HL-60 (cell line): Measurements from ENCODE around the gene RTEL1.

Experiments used
- GABPA ChIP-seq: IDR thresholded peaks from 2 replicates; pipeline ENCODE4 v1.6.1; 2012; ENCODE audit warnings: low read depth
- POLR2AphosphoS5 ChIP-seq: IDR thresholded peaks from 2 replicates; pipeline ENCODE4 v1.6.1; 2012; ENCODE audit warnings: low read depth
- SPI1 ChIP-seq: IDR thresholded peaks from 2 replicates; pipeline ENCODE4 v1.6.1; 2012; ENCODE audit warnings: low read depth, mild to moderate bottlenecking, borderline replicate concordance
- TF ChIP-seq, protein P1 (sequence below): IDR thresholded peaks from 2 replicates; pipeline ENCODE4 v1.6.1; 2012; ENCODE audit warnings: low read depth; ENCODE audit not compliant: insufficient replicate concordance
- TF ChIP-seq, protein P2 (sequence below): IDR thresholded peaks from one replicate; pipeline ENCODE4 v1.5.1; 2011; ENCODE audit warnings: low read length, control low read depth, inconsistent platforms; ENCODE audit not compliant: insufficient read depth

DNA sequence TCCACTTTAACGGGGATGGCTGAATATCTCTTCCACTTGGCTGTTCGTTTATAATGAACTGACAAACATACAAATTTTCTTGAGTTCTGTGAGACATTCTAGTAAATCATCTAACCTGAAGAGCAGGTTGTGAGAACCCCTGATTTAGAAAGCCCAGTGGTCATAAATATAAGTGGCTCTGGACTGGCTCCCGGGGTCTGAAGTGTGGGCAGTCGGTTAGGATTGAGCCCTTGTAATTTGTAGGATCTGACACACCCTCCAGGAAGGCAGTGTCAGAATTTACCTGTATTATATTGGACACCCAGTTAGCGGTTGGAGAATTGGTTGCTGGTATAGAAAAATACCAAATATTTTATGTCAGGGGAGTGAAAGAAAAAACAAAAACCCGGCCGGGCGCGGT lies 24.4 kb upstream of the RTEL1 start:
- no peak for TF ChIP-seq POLR2AphosphoS5
- TF ChIP-seq, protein P1, sequence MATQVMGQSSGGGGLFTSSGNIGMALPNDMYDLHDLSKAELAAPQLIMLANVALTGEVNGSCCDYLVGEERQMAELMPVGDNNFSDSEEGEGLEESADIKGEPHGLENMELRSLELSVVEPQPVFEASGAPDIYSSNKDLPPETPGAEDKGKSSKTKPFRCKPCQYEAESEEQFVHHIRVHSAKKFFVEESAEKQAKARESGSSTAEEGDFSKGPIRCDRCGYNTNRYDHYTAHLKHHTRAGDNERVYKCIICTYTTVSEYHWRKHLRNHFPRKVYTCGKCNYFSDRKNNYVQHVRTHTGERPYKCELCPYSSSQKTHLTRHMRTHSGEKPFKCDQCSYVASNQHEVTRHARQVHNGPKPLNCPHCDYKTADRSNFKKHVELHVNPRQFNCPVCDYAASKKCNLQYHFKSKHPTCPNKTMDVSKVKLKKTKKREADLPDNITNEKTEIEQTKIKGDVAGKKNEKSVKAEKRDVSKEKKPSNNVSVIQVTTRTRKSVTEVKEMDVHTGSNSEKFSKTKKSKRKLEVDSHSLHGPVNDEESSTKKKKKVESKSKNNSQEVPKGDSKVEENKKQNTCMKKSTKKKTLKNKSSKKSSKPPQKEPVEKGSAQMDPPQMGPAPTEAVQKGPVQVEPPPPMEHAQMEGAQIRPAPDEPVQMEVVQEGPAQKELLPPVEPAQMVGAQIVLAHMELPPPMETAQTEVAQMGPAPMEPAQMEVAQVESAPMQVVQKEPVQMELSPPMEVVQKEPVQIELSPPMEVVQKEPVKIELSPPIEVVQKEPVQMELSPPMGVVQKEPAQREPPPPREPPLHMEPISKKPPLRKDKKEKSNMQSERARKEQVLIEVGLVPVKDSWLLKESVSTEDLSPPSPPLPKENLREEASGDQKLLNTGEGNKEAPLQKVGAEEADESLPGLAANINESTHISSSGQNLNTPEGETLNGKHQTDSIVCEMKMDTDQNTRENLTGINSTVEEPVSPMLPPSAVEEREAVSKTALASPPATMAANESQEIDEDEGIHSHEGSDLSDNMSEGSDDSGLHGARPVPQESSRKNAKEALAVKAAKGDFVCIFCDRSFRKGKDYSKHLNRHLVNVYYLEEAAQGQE = no peak
- TF ChIP-seq, protein P2, sequence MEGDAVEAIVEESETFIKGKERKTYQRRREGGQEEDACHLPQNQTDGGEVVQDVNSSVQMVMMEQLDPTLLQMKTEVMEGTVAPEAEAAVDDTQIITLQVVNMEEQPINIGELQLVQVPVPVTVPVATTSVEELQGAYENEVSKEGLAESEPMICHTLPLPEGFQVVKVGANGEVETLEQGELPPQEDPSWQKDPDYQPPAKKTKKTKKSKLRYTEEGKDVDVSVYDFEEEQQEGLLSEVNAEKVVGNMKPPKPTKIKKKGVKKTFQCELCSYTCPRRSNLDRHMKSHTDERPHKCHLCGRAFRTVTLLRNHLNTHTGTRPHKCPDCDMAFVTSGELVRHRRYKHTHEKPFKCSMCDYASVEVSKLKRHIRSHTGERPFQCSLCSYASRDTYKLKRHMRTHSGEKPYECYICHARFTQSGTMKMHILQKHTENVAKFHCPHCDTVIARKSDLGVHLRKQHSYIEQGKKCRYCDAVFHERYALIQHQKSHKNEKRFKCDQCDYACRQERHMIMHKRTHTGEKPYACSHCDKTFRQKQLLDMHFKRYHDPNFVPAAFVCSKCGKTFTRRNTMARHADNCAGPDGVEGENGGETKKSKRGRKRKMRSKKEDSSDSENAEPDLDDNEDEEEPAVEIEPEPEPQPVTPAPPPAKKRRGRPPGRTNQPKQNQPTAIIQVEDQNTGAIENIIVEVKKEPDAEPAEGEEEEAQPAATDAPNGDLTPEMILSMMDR = no peak
- TF ChIP-seq GABPA = no peak
- TF ChIP-seq SPI1 = no peak
